AG04450 (cell line): ENCODE measurements around the gene TMEM72. TPM values are rescaled to one million over a fixed set of nuclear protein-coding genes. Genes with fewer than 3 reads are reported as not detected.

Experiments used
- CTCF ChIA-PET: fragments of 300-600, 350-600 bp; formaldehyde crosslinking; extraction: SDS; loops from one replicate; lab custom pipeline; 2022; ENCODE audit warnings: antibody characterized with exemption, inconsistent platforms; lab: Charles Lee
- POLR2A ChIA-PET: fragments of 350-600 bp; formaldehyde crosslinking; extraction: SDS; loops from one replicate; lab custom pipeline; 2021; ENCODE audit warnings: antibody characterized with exemption, inconsistent platforms; lab: Yijun Ruan, JAX
- DNase-seq: peaks from one replicate; pipeline ENCODE4 v3.0.0-alpha.2; 2011; ENCODE audit warnings: low read depth, low spot score
- H3K27ac ChIP-seq: one replicate; pipeline ENCODE4 v1.5.1; 2012; ENCODE audit warnings: low read depth, low read length, control low read depth
- H3K27me3 ChIP-seq: one replicate; pipeline ENCODE4 v1.6.0; 2012; ENCODE audit warnings: low read length; ENCODE audit not compliant: control insufficient read depth, insufficient read depth
- H3K4me3 ChIP-seq: 2 replicates; pipeline ENCODE4 v1.5.1; 2011; ENCODE audit warnings: mild to moderate bottlenecking, low read depth, low read length, control low read depth
- H3K9me3 ChIP-seq: 2 replicates; pipeline ENCODE4 v1.5.1; 2012; ENCODE audit warnings: low read length; ENCODE audit not compliant: control insufficient read depth, insufficient read depth
- CTCF ChIP-seq: IDR thresholded peaks from 2 replicates; pipeline ENCODE4 v1.5.1; 2011; ENCODE audit warnings: low read depth, low read length, control low read depth, inconsistent platforms
- polyA plus RNA-seq: library from polyadenylated mRNA; depleted of rRNA; stranded (reverse); fragments of >200 nt; gene quantifications from 2 replicates; pipeline ENCODE4 v1.2.3, GENCODE V29; 2011

Gene TMEM72
- polyA plus RNA-seq, 1 experiment, result not detected

GRCh38 chr10:44914891-44915290, 3.8 kb downstream of the TMEM72 start:
- POLR2A ChIA-PET, result no interaction called here
- Histone ChIP-seq H3K27ac (no peak overlapping the region), H3K4me3 (no peak overlapping the region), H3K9me3 (no peaks in the 10 kb centered on the region; the same call in 1 of the 2 replicates), H3K27me3 (peaks cover 35% of the 10 kb centered on the region)
- TF ChIP-seq CTCF, result no peak
- CTCF ChIA-PET, result no interaction called here
- no peak for DNase-seq

- DNase-seq, result no peak
- no peak for TF ChIP-seq CTCF
- no peak overlapping the region for H3K27ac ChIP-seq
- no peak overlapping the region for H3K4me3 ChIP-seq
- ChIA-PET POLR2A (no interaction called here), CTCF (no interaction called here)
- no peaks in the 10 kb centered on the region for H3K9me3 ChIP-seq
- peaks cover 35% of the 10 kb centered on the region for H3K27me3 ChIP-seq
These were observed 5.3 kb downstream of the TMEM72 start for GRCh38 chr10:44916429-44916828.

- ChIA-PET CTCF (no interaction called here), POLR2A (no interaction called here)
- DNase-seq, result no peak
- H3K27me3 ChIP-seq, result peaks cover 32% of the 10 kb centered on the region
- TF ChIP-seq CTCF, result no peak
- H3K27ac ChIP-seq, result no peak overlapping the region
- no peak overlapping the region for H3K4me3 ChIP-seq
- H3K9me3 ChIP-seq, result no peaks in the 10 kb centered on the region
These were observed 6.7 kb downstream of the TMEM72 start for GRCh38 chr10:44917848-44918247.

- TF ChIP-seq CTCF, result no peak
- DNase-seq, result no peak
- POLR2A ChIA-PET, result no interaction called here
- CTCF ChIA-PET, result interaction anchor here (0.6 to 3.8 kb wide), 2 partner anchors 13 to 68 kb away, joined by 4 to 14 read pairs; no protein-coding TSS in a partner anchor
- no peak overlapping the region for H3K27ac ChIP-seq
- H3K27me3 ChIP-seq, result peaks cover 38% of the 10 kb centered on the region
- H3K4me3 ChIP-seq, result no peak overlapping the region
- H3K9me3 ChIP-seq, result no peaks in the 10 kb centered on the region; the same call in 1 of the 2 replicates
These were observed 9.1 kb downstream of the TMEM72 start for GRCh38 chr10:44920252-44920651.

GRCh38 chr10:44921061-44921460, 9.9 kb downstream of the TMEM72 start:
- POLR2A ChIA-PET, result no interaction called here
- Histone ChIP-seq H3K27ac (no peak overlapping the region), H3K4me3 (no peak overlapping the region), H3K27me3 (peaks cover 31% of the 10 kb centered on the region), H3K9me3 (no peaks in the 10 kb centered on the region; the same call in 1 of the 2 replicates)
- no peak for DNase-seq
- CTCF ChIA-PET, result interaction anchor here (0.6 to 3.8 kb wide), 2 partner anchors 12 to 67 kb away, joined by 4 to 14 read pairs; no protein-coding TSS in a partner anchor
- TF ChIP-seq CTCF, result no peak
